SK-N-SH (cell line): ENCODE results near the gene TFCP2L1.

Source experiments
- EP300 ChIP-seq, 2 experiments: IDR thresholded peaks; 2 replicates each; pipeline versions ENCODE4 v1.4.0 to v1.6.1; 2012; ENCODE audit warnings: borderline replicate concordance in 1 of 2, low read depth in 1 of 2, low read length in 1 of 2
- EZH2phosphoT487 ChIP-seq: fragments of 200-600 bp; sonication (generic); IDR thresholded peaks from 2 replicates; pipeline ENCODE4 v1.6.1; 2017; ENCODE audit warnings: low read depth, mixed run types, mild to moderate bottlenecking, antibody characterized with exemption, moderate library complexity, borderline replicate concordance
- POLR2AphosphoS5 ChIP-seq: IDR thresholded peaks from 2 replicates; pipeline ENCODE4 v1.6.1; 2012; ENCODE audit warnings: low read depth, low read length
- RAD21 ChIP-seq: IDR thresholded peaks from 2 replicates; pipeline ENCODE4 v1.6.1; 2012; ENCODE audit warnings: mild to moderate bottlenecking, low read length
- RCOR1 ChIP-seq: fragments of 150-350 bp; IDR thresholded peaks from 2 replicates; pipeline ENCODE4 v1.6.1; 2017; ENCODE audit warnings: antibody characterized with exemption, low read length
- TAF1 ChIP-seq: IDR thresholded peaks from 2 replicates; pipeline ENCODE4 v1.6.1; 2012; ENCODE audit warnings: low read depth, mild to moderate bottlenecking, low read length, moderate library complexity, borderline replicate concordance

GRCh38 chr2:121214296-121214695 lies 70.7 kb downstream of the TFCP2L1 start:
- TF ChIP-seq EZH2phosphoT487 (no peak), RCOR1 (no peak), EP300 (IDR thresholded peaks at IDR 0.05; ENCODE audit: borderline replicate concordance in 1 of 2, low read depth in 1 of 2, low read length in 1 of 2) (no peak), TAF1 (no peak), POLR2AphosphoS5 (no peak), RAD21 (no peak)
